ENCODE data around the gene RAPGEF1. TPM values are rescaled to one million over a fixed set of nuclear protein-coding genes. Genes with fewer than 3 reads are reported as not detected.

RAPGEF1 gene
- total and polyA plus RNA-seq, 7 donors: 72.3 to 319 (median 268) TPM

DNA sequence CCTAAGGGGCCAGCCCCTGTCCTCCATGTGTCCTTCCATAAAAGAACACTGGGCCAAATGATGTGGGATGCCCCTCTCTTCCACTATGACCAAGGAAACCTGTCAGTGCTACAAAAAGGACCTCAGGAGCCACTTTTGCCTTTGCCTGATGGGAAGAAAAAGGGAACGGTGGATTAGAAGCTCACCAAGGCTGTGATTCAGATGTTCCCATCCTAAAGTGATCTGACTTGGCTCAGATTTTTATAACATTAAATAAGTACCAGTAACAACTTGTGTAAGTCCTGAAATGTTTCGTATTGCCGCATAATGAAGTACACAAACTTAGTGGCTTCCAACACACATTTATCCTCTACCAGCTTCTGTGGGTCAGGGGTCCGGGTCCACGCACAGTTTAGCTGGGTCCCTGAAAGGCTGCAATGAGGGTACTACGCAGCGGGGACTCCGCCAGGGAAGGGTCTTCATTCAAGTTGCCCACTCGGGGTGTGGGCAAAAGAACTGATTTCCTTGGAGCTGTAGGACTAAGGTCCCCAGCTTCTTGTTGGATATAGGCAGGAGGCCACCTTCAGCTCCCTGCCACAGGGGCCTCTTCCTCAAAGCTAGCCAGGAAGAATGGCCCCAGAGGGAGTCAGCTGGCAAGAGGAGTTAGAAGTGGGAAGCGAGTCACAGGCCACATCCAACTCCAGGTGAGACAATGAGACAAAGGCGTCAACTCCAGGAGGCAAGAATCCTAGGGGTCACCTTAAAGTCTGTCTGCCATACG is 60.4 kb downstream of the RAPGEF1 start:
- H3K27ac ChIP-seq: peak overlapping the region; percentile 86
- no peaks in the 10 kb centered on the region for H3K9me3 ChIP-seq
- no peaks in the 10 kb centered on the region for H3K27me3 ChIP-seq (ENCODE audit: insufficient read depth in 3 of 3, low read length in 2 of 3)
- intact Hi-C loops (cut with DNase I): no loop called here
- DNase-seq (no peak), ATAC-seq (peak in 3 of 4 donors; percentile 3 to 8 (median 4))
- no peak overlapping the region for H3K4me3 ChIP-seq
- WGBS, 3 donors: 93 to 95% (median 93%) methylated on average over 12 of the region's 12 CpGs
- H3K36me3 ChIP-seq (ENCODE audit: insufficient read depth in 1 of 2, low read depth in 1 of 2): no peaks in the 10 kb centered on the region
- H3K4me1 ChIP-seq: peaks cover 75% of the 10 kb centered on the region
- no peak for TF ChIP-seq CTCF (IDR thresholded peaks at IDR 0.05)

DNA sequence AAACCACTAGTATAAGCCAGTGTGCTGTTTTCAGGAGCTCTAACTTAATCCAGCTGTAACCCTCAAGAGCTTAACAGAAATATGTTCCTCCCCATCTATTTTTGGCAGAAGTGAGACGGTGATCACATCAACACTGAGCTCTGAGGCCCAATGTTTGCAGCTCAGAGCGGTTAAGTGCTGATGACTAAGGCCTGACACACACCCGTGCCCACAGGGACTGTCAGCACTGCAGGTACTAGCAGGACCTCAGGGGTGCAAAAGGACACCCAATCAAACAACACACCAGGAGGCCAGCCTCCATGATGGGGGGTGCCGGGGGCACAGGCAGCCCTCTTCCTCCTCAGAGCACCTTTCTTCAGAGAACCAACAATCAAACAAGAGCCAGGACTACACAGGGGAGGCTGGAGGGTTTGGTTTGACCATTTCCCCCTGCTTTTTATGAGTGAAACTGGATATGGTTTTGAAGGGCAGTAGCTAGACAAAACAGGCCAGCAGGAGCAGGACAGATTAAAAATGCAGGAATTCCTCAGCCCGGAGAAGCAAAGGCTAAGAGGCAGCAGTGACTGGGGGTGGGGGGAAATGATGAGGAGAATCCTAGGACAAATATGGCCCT is 61.3 kb downstream of the RAPGEF1 start:
- peak; percentile 97 to 99 (median 99) for ATAC-seq
- Histone ChIP-seq H3K9me3 (no peaks in the 10 kb centered on the region), H3K27me3 (ENCODE audit: insufficient read depth in 3 of 3, low read length in 2 of 3) (no peaks in the 10 kb centered on the region), H3K36me3 (ENCODE audit: insufficient read depth in 1 of 2, low read depth in 1 of 2) (no peaks in the 10 kb centered on the region), H3K4me1 (peaks cover 83% of the 10 kb centered on the region), H3K4me3 (no peak overlapping the region), H3K27ac (peak overlapping the region; percentile 86)
- 23 to 28% (median 24%) methylated on average over 5 of the region's 5 CpGs for WGBS, 3 donors
- intact Hi-C loops (cut with DNase I): no loop called here
- TF ChIP-seq CTCF (IDR thresholded peaks at IDR 0.05): no peak
- DNase-seq: peak; percentile 82 to 88

- peaks cover 92% of the 10 kb centered on the region for H3K4me1 ChIP-seq
- no peak for ATAC-seq
- peak overlapping the region; percentile 2 for H3K4me3 ChIP-seq
- H3K27me3 ChIP-seq (ENCODE audit: insufficient read depth in 3 of 3, low read length in 2 of 3): no peaks in the 10 kb centered on the region
- intact Hi-C loops (cut with DNase I): no loop called here
- DNase-seq: no peak
- no peak for TF ChIP-seq CTCF (IDR thresholded peaks at IDR 0.05)
- no peaks in the 10 kb centered on the region for H3K36me3 ChIP-seq (ENCODE audit: insufficient read depth in 1 of 2, low read depth in 1 of 2)
- 34 to 39% (median 38%) methylated on average over 9 of the region's 9 CpGs for WGBS, 3 donors
- no peaks in the 10 kb centered on the region for H3K9me3 ChIP-seq
- peak overlapping the region; percentile 86 for H3K27ac ChIP-seq
These were observed 62.3 kb downstream of the RAPGEF1 start for GRCh38 chr9:131677444-131678180.

- no peak overlapping the region for H3K4me3 ChIP-seq
- TF ChIP-seq CTCF (IDR thresholded peaks at IDR 0.05): no peak
- H3K27ac ChIP-seq: peak overlapping the region; percentile 86
- intact Hi-C loops (cut with DNase I): no loop called here
- no peaks in the 10 kb centered on the region for H3K27me3 ChIP-seq (ENCODE audit: insufficient read depth in 3 of 3, low read length in 2 of 3)
- DNase-seq (no peak), ATAC-seq (no peak)
- 55 to 57% (median 56%) methylated on average over 4 of the region's 4 CpGs for WGBS, 3 donors
- no peaks in the 10 kb centered on the region for H3K9me3 ChIP-seq
- H3K36me3 ChIP-seq (ENCODE audit: insufficient read depth in 1 of 2, low read depth in 1 of 2): no peaks in the 10 kb centered on the region
- peaks cover 93% of the 10 kb centered on the region for H3K4me1 ChIP-seq
These were observed 62.8 kb downstream of the RAPGEF1 start for GRCh38 chr9:131677049-131677443.

Measured in psoas muscle (tissue), 8 donors.